Activated CD4-positive, alpha-beta T cell treated with anti-CD3 and anti-CD28 coated beads, Interleukin-2, amount 10 ng/mL, durations not matched to agents 7 days and 5 days (primary cell): ENCODE results near the gene ZNF248. TPM values are rescaled to one million over a fixed set of nuclear protein-coding genes. Genes with fewer than 3 reads are reported as not detected.
"Not testable (repeated sequence)": the region's sequence is repeated elsewhere in the genome, so short reads cannot be mapped to it uniquely, and the experiment has no call there.

Experiments
- CTCF ChIA-PET: fragments of 350-600 bp; sonication (Branson Sonifier 250); formaldehyde crosslinking; loops from one replicate; lab custom pipeline; 2021; ENCODE audit warnings: antibody characterized with exemption; lab: Charles Lee
- POLR2A ChIA-PET: fragments of 350-600 bp; sonication (Branson Sonifier 250); formaldehyde crosslinking; loops from one replicate; lab custom pipeline; 2021; ENCODE audit warnings: antibody characterized with exemption; lab: Charles Lee
- DNase-seq: peaks from one replicate; pipeline ENCODE4 v3.0.0-alpha.2; 2020
- H3K27ac Mint-ChIP-seq: one replicate; pipeline ENCODE4 v1.8.0; 2021; ENCODE audit warnings: mild to moderate bottlenecking, moderate library complexity, mixed read lengths
- H3K27me3 Mint-ChIP-seq: one replicate; pipeline ENCODE4 v1.8.0; 2021; ENCODE audit warnings: mixed read lengths
- H3K36me3 Mint-ChIP-seq: one replicate; pipeline ENCODE4 v1.8.0; 2021; ENCODE audit warnings: low read depth, mixed read lengths
- H3K4me1 Mint-ChIP-seq: one replicate; pipeline ENCODE4 v1.8.0; 2021; ENCODE audit warnings: mixed read lengths
- H3K4me3 Mint-ChIP-seq: one replicate; pipeline ENCODE4 v1.8.0; 2021; ENCODE audit warnings: mild to moderate bottlenecking, moderate library complexity, mixed read lengths
- H3K9me3 Mint-ChIP-seq: one replicate; pipeline ENCODE4 v1.8.0; 2021; ENCODE audit warnings: mixed read lengths
- total RNA-seq, 2 experiments: library from RNA; stranded (reverse); gene quantifications; one replicate each; pipeline ENCODE4 v1.2.3, GENCODE V29; 2021

Gene ZNF248
- total RNA-seq, 2 experiments from 2014 or later, result 9.0 to 9.2 TPM

DNA sequence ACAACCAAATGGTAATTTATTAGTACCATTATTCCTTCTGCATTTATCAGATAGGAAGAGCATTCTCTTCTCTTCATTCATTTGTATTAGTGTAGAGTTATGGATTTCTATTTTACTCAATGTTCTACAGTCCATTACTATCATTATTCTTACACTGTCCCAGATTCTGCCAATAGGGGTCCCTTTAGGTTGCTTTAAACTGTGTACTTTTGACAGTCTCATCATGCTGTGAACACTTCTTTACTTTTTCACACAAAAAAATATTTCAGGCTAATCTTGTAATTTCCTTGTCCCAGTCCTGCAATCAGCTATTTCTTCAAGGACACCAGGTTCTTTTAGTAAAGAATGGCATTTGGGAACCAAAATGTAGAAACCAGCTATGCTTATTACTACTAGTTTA is 99.3 kb downstream of the ZNF248 start:
- DNase-seq, result no peak
- POLR2A ChIA-PET, result no interaction called here

DNA sequence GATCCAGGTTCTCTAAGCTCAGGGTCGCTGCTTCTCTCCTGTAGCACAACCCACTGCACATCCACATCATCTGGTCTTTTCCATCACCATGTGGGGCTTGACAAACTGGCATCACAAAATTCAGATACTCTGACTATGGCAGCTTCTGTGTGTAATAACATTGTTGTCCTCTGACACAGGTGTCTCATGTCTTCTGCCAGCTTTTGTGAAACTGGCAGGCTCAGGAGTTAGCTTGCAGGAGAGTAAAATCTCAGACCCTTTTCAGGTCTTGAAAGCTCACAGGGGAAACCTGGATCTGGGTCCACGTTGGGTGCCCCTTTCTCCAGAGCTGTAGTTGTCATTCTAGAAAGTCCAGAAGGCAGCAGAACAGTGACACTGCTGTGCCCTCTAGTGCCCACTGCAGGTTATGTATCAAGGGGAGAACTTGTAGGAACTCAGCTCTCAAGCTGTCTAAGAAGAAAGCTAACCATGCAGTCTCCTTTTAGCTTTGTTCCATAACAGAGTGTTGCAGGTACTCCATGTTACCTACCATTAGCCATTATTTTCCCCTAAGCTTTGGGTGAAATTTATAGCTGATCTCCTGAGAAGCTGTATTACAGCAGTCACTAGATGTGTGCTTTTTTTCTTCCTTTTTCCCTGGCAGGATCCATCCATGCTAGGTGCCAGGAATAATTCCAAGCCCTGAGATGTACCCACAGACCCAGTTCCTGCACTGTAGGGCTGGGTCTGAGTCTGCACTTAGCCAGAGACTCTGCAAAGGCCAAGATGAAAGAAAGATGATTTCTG is 102.7 kb downstream of the ZNF248 start:
- CTCF ChIA-PET, result interaction anchor here (1.1 kb wide), 1 partner anchor 16 kb away, joined by 3 read pairs; no protein-coding TSS in a partner anchor
- POLR2A ChIA-PET, result no interaction called here
- H3K27me3 Mint-ChIP-seq, result no peaks in the 10 kb centered on the region

More for the DNA sequence above, 99.3 kb downstream of the ZNF248 start:
- no peaks in the 10 kb centered on the region for H3K36me3 Mint-ChIP-seq
- H3K27me3 Mint-ChIP-seq, result no peaks in the 10 kb centered on the region
- H3K4me3 Mint-ChIP-seq, result no peak overlapping the region
- no peak overlapping the region for H3K27ac Mint-ChIP-seq
- peaks cover 28% of the 10 kb centered on the region for H3K9me3 Mint-ChIP-seq
- no peaks in the 10 kb centered on the region for H3K4me1 Mint-ChIP-seq
- CTCF ChIA-PET, result interaction anchor here (0.6 kb wide), 1 partner anchor 110 kb away, joined by 3 read pairs; no protein-coding TSS in a partner anchor

DNA sequence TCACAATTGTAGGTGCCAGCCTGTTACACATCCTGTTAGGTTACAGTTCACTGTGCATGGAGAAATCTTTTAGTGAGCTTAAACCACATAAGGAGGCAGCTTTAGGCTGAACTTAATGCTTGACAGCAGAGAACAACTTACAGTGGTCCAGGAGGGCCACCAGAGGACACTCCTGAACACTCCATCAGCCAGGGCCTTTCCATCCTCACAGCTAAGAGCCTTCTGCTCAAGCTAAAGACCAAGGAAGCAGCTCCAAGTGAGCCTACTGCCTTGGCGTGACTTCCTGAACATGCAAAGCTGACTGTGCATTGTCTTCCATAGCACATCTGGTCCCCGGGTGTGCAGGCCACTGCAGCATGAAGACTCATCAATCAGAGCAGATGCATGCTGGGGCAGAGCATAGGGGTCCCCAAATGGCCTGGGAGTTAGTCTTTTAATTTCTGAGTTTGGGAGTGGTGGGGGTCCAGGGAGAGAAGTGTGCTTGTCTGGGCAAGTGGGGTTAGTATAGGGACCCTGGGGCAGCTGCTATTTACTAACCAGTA is 105.0 kb downstream of the ZNF248 start:
- Mint-ChIP-seq H3K9me3 (peaks cover 25% of the 10 kb centered on the region), H3K4me1 (no peaks in the 10 kb centered on the region), H3K4me3 (no peak overlapping the region), H3K27ac (no peak overlapping the region), H3K27me3 (no peaks in the 10 kb centered on the region), H3K36me3 (no peaks in the 10 kb centered on the region)
- no peak for DNase-seq
- ChIA-PET CTCF (no interaction called here), POLR2A (no interaction called here)

More for the DNA sequence above, 102.7 kb downstream of the ZNF248 start:
- Mint-ChIP-seq H3K4me1 (no peaks in the 10 kb centered on the region), H3K4me3 (no peak overlapping the region), H3K27ac (no peak overlapping the region), H3K36me3 (no peaks in the 10 kb centered on the region), H3K9me3 (peaks cover 21% of the 10 kb centered on the region)
- no peak for DNase-seq

DNA sequence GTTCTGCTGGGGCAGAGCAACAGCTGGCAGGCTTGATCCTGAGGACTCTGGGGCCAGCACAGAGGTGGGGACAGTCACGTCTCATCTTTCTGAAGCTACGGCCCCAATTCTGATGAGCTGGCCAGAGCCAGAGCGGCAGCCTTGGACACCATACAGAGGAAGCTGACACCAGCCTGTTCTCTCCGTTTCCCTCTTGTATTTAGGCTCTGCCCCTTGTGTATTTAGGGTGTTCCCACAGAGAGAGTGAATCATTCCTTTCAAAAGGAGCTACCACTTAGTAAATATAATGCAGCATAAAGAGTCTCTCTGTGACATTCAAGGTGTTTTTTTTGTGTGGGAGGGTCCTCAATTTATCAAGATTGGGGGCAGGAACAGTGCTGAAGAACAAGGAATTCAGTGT is 109.2 kb downstream of the ZNF248 start:
- H3K27me3 Mint-ChIP-seq, result no peaks in the 10 kb centered on the region
- POLR2A ChIA-PET, result no interaction called here
- CTCF ChIA-PET, result no interaction called here
- H3K9me3 Mint-ChIP-seq, result peaks cover 17% of the 10 kb centered on the region
- no peaks in the 10 kb centered on the region for H3K36me3 Mint-ChIP-seq
- no peak for DNase-seq
- H3K4me1 Mint-ChIP-seq, result no peaks in the 10 kb centered on the region
- no peak overlapping the region for H3K4me3 Mint-ChIP-seq
- H3K27ac Mint-ChIP-seq, result no peak overlapping the region

DNA sequence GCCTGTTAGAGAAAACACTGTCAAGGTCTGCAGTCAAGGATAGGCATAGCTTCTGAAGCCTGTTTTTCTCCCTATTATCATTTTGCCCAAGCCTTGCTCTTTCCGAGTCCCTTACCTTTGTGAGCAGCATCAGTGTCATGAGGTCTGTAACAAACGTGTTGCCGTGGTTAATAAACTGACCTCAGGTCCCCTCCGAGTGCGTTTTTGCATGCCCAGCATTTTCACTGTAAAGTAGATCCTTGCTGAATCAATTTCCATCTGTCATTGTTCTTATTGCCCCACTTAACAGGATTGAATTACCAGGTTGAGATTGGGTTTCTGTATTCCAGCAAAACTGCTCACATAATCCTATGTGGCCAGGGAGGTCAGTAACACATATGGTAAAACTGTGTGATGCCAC is 110.3 kb downstream of the ZNF248 start:
- no peak overlapping the region for H3K4me3 Mint-ChIP-seq
- CTCF ChIA-PET, result no interaction called here
- no peaks in the 10 kb centered on the region for H3K36me3 Mint-ChIP-seq
- H3K27me3 Mint-ChIP-seq, result no peaks in the 10 kb centered on the region
- peaks cover 21% of the 10 kb centered on the region for H3K9me3 Mint-ChIP-seq
- H3K27ac Mint-ChIP-seq, result no peak overlapping the region
- H3K4me1 Mint-ChIP-seq, result no peaks in the 10 kb centered on the region
- DNase-seq, result no peak
- POLR2A ChIA-PET, result no interaction called here

DNA sequence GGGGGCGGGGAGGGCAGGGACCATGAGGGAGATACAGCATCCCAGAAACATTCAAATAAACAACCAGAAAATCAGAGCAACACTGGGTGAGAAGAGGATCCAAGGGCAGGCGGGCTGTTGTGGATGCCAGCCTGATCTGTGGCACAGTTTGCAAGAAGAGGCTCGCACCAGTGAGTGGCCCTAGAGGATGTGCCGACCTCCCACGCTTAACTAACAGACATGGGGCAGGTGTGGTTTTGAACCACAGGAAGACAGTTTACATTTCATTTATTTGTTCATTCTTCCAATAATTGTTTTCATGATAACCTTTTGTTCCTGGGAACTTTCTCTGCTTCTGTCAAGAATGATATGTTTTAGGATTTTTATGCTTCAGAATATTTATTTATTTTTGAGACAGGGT is 115.6 kb downstream of the ZNF248 start:
- no peaks in the 10 kb centered on the region for H3K27me3 Mint-ChIP-seq
- DNase-seq, result no peak
- no peak overlapping the region for H3K27ac Mint-ChIP-seq
- POLR2A ChIA-PET, result no interaction called here
- no peak overlapping the region for H3K4me3 Mint-ChIP-seq
- H3K4me1 Mint-ChIP-seq, result no peaks in the 10 kb centered on the region
- CTCF ChIA-PET, result no interaction called here
- peaks cover 22% of the 10 kb centered on the region for H3K9me3 Mint-ChIP-seq
- no peaks in the 10 kb centered on the region for H3K36me3 Mint-ChIP-seq

DNA sequence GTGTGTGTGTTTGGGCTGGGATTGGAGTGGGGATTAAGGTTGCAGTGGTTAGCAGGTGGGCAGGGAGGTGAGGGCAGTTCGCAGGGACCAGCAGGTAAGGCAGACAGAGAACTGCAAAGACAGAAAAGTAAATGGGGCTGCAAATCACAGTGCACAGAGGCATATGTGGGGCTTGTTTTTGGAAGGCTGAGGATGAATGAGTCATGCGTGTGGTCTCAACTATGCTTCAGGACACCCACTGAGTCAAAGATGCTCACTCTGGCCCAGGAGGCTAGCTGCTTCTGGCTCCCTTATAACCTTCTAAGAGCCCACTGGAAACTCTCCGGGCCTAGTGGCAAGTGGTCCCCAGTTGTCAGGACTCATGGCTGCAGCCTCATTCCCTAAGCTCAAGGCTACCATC is 118.2 kb downstream of the ZNF248 start:
- H3K36me3 Mint-ChIP-seq, result no peaks in the 10 kb centered on the region
- H3K9me3 Mint-ChIP-seq, result peaks cover 20% of the 10 kb centered on the region
- no peak for DNase-seq
- H3K27ac Mint-ChIP-seq, result no peak overlapping the region
- no peaks in the 10 kb centered on the region for H3K27me3 Mint-ChIP-seq
- H3K4me1 Mint-ChIP-seq, result no peaks in the 10 kb centered on the region
- ChIA-PET CTCF (no interaction called here), POLR2A (no interaction called here)
- H3K4me3 Mint-ChIP-seq, result no peak overlapping the region

DNA sequence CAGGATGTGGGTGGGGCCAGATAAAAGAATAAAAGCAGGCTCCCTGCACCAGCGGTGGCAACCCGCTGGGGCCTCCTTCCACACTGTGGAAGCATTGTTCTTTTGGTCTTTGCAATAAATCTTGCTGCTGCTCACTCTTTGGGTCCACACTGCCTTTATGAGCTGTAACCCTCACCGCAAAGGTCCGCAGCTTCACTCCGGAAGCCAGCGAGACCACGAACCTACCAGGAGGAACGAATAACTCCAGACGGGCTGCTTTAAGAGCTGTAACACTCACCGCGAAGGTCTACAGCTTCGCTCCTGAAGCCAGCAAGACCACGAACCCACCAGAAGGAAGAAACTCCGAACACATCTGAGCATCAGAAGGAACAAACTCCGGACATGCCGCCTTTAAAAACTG is 119.2 kb downstream of the ZNF248 start:
- H3K36me3 Mint-ChIP-seq, H3K4me1 Mint-ChIP-seq, H3K4me3 Mint-ChIP-seq, H3K27ac Mint-ChIP-seq, POLR2A ChIA-PET, DNase-seq, H3K27me3 Mint-ChIP-seq: not testable (repeated sequence)
- H3K9me3 Mint-ChIP-seq, result peaks cover 20% of the 10 kb centered on the region
- CTCF ChIA-PET, result interaction anchor here (1.1 kb wide), 1 partner anchor 16 kb away, joined by 3 read pairs; no protein-coding TSS in a partner anchor

DNA sequence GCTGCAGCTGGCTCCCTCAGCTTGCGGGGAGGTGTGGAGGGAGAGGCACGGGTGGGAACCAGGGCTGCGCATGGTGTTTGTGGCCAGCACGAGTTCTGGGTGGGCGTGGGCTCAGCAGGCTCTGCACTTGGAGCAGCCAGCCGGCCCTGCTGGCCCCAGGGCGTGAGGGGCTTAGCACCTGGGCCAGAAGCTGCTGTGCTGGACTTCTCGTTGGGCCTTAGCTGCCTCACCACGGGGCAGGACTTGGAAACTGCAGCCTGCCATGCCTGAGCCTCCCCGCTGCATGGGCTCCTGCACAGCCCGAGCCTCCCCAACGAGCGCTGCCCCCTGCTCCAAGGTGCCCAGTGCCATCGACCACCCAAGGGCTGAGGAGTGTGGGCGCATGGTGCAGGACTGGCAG is 120.1 kb downstream of the ZNF248 start:
- H3K36me3 Mint-ChIP-seq, result no peaks in the 10 kb centered on the region
- no peaks in the 10 kb centered on the region for H3K4me1 Mint-ChIP-seq
- ChIA-PET CTCF (no interaction called here), POLR2A (no interaction called here)
- H3K27me3 Mint-ChIP-seq, result no peaks in the 10 kb centered on the region
- H3K4me3 Mint-ChIP-seq, result no peak overlapping the region
- no peak for DNase-seq
- peaks cover 19% of the 10 kb centered on the region for H3K9me3 Mint-ChIP-seq
- no peak overlapping the region for H3K27ac Mint-ChIP-seq

DNA sequence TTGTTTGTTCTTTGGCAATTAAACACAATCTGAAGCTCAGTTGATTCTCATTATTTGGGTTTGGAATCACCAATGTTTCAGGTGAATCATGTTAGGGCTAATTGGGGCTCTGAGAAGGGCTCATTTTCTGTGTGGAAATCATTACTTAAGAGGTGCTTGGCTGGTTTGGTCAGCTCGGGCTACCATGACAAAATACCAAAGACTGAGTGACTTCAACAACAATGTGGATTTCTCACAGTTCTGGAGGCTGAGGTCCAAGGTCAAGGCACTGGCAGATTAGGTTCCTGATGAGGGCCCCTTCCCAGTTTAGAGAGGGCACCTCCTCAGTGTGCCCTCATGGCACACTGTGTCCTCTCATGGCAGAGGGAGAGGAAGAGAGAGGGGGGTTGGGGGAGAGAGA is 121.3 kb downstream of the ZNF248 start:
- ChIA-PET POLR2A (no interaction called here), CTCF (no interaction called here)
- DNase-seq, result no peak
- no peak overlapping the region for H3K27ac Mint-ChIP-seq
- H3K4me3 Mint-ChIP-seq, result no peak overlapping the region
- no peaks in the 10 kb centered on the region for H3K4me1 Mint-ChIP-seq
- peaks cover 18% of the 10 kb centered on the region for H3K9me3 Mint-ChIP-seq
- no peaks in the 10 kb centered on the region for H3K27me3 Mint-ChIP-seq
- H3K36me3 Mint-ChIP-seq, result no peaks in the 10 kb centered on the region

DNA sequence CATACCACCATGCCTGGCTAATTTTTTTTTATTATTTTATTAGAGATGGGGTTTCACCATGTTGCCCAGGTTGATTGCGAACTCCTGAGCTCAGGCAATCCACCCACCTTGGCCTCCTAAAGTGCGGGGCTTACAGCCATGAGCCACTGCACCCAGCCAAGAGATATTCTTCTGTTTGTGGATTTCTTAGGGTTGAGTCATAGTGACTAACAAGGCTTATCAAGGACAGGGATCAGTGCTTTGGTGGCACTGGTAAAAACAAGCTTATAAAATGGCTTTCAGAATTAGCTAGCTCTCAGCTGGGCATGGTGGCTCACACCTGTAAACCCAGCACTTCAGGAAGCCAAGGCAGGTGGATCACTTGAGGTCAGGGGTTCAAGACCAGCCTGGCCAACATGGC is 122.4 kb downstream of the ZNF248 start:
- Mint-ChIP-seq H3K4me1 (no peaks in the 10 kb centered on the region), H3K4me3 (no peak overlapping the region), H3K36me3 (no peaks in the 10 kb centered on the region), H3K27ac (no peak overlapping the region), H3K27me3 (no peaks in the 10 kb centered on the region), H3K9me3 (peaks cover 19% of the 10 kb centered on the region)
- ChIA-PET POLR2A (no interaction called here), CTCF (no interaction called here)
- no peak for DNase-seq
